CD4-positive, alpha-beta T cell (primary cell): ENCODE measurements around the gene MLC1. TPM values are rescaled to one million over a fixed set of nuclear protein-coding genes. Genes with fewer than 3 reads are reported as not detected.
A peak's percentile ranks its signal among the peaks of the same experiment; 100 is the strongest.

Experiments
- ATAC-seq: fragments of 200-7000 bp; cut with Tn5 transposase; one replicate; pipeline ENCODE4 v1.10.0; 2022; ENCODE audit warnings: mild to moderate bottlenecking; ENCODE audit not compliant: poor library complexity
- CTCF ChIA-PET: fragments of 350-600 bp; sonication (Branson Sonifier 250); formaldehyde crosslinking; loops from one replicate; lab custom pipeline; 2021; ENCODE audit warnings: antibody characterized with exemption, inconsistent platforms; lab: Charles Lee
- POLR2A ChIA-PET: fragments of 350-600 bp; sonication (Branson Sonifier 250); formaldehyde crosslinking; loops from one replicate; lab custom pipeline; 2021; ENCODE audit warnings: antibody characterized with exemption, inconsistent platforms; lab: Charles Lee
- DNase-seq, 14 experiments: peaks; one replicate each; pipeline ENCODE4 v3.0.0-alpha.2; 2013 to 2020; ENCODE audit warnings: mixed read lengths in 2 of 14
- H3K27ac ChIP-seq, 2 donors: one replicate each; pipeline versions ENCODE4 v1.5.1 to v1.7.0; 2013; ENCODE audit warnings: low read length in 2 of 2, low read depth in 1 of 2, mild to moderate bottlenecking in 1 of 2
- H3K27me3 ChIP-seq, 2 experiments: 1 replicate in 1 of 2; 2 replicates in 1 of 2; pipeline versions ENCODE4 v1.6.1 to v1.7.0; 2013; ENCODE audit warnings: low read length in 2 of 2, control low read depth in 1 of 2, mild to moderate bottlenecking in 1 of 2, moderate library complexity in 1 of 2; ENCODE audit not compliant: insufficient read depth in 2 of 2, control insufficient read depth in 1 of 2
- H3K36me3 ChIP-seq: one replicate; pipeline ENCODE4 v1.6.1; 2013; ENCODE audit warnings: low read length, control low read depth; ENCODE audit not compliant: insufficient read depth
- H3K4me1 ChIP-seq: one replicate; pipeline ENCODE4 v1.6.1; 2013; ENCODE audit warnings: low read length, control low read depth; ENCODE audit not compliant: insufficient read depth
- H3K4me3 ChIP-seq: one replicate; pipeline ENCODE4 v1.5.1; 2013; ENCODE audit warnings: mild to moderate bottlenecking, low read length, moderate library complexity
- H3K9me3 ChIP-seq, 2 experiments: 1 replicate in 1 of 2; 2 replicates in 1 of 2; pipeline versions ENCODE4 v1.6.1 to v1.7.0; 2013; ENCODE audit warnings: low read length in 2 of 2, mild to moderate bottlenecking in 2 of 2, control low read depth in 1 of 2, moderate library complexity in 1 of 2; ENCODE audit not compliant: control insufficient read depth in 1 of 2, insufficient read depth in 1 of 2
- H3K27ac Mint-ChIP-seq: one replicate; pipeline ENCODE4 v1.8.0; 2020; ENCODE audit warnings: mixed read lengths
- H3K27me3 Mint-ChIP-seq: one replicate; pipeline ENCODE4 v1.8.0; 2021; ENCODE audit warnings: mixed read lengths
- H3K36me3 Mint-ChIP-seq: one replicate; pipeline ENCODE4 v1.8.0; 2021; ENCODE audit warnings: low read depth, mixed read lengths
- H3K4me1 Mint-ChIP-seq: one replicate; pipeline ENCODE4 v1.8.0; 2021; ENCODE audit warnings: low read depth, mixed read lengths
- H3K4me3 Mint-ChIP-seq: one replicate; pipeline ENCODE4 v1.8.0; 2020; ENCODE audit warnings: mild to moderate bottlenecking, mixed read lengths
- H3K9me3 Mint-ChIP-seq: one replicate; pipeline ENCODE4 v1.8.0; 2020; ENCODE audit warnings: mixed read lengths
- CTCF ChIP-seq: fragments of 200-600 bp; IDR thresholded peaks from one replicate; pipeline ENCODE4 v1.8.0; 2022; ENCODE audit warnings: antibody characterized with exemption, mild to moderate bottlenecking
- intact Hi-C, 2 experiments: fragments of 100-400 bp; cut with DNase I in 1 of 2; cut with micrococcal nuclease in 1 of 2; formaldehyde crosslinking; loops; one replicate each; pipeline versions ENCODE4 v1.15.1 to v1.9.0; 2023 to 2025; cut with DNase I, micrococcal nuclease
- total RNA-seq, 174 experiments: library from RNA in 2 of 174; stranded (reverse) in 2 of 174; gene quantifications; one replicate each; pipeline ENCODE4 v1.2.3 and lab custom pipeline; 2021 to 2026

The MLC1 gene
- total RNA-seq, 2 experiments from 2014 or later = 0.16 TPM; not detected in 1

GRCh38 chr22:50010676-50011446 lies 74.4 kb downstream of the MLC1 start:
- Mint-ChIP-seq H3K27me3 (peaks cover 26% of the 10 kb centered on the region), H3K27ac (no peak overlapping the region), H3K4me3 (peak overlapping the region; percentile 51), H3K4me1 (peaks cover 10% of the 10 kb centered on the region), H3K36me3 (no peaks in the 10 kb centered on the region), H3K9me3 (no peaks in the 10 kb centered on the region)
- H3K27ac ChIP-seq = no peak overlapping the region
- peaks cover 0 to 11% of the 10 kb centered on the region in 2 experiments for H3K9me3 ChIP-seq
- intact Hi-C loops = no loop called here
- peak overlapping the region; percentile 10 for H3K4me3 ChIP-seq
- DNase-seq = peak in 9 of 14 experiments; percentile 32 to 92 (median 43)
- peaks cover 16 to 26% of the 10 kb centered on the region in 2 experiments for H3K27me3 ChIP-seq
- ATAC-seq = peak; percentile 75
- POLR2A ChIA-PET = no interaction called here
- peaks cover 48% of the 10 kb centered on the region for H3K4me1 ChIP-seq
- CTCF ChIA-PET = interaction anchor here (1.0 to 1.2 kb wide), 2 partner anchors 20 to 80 kb away, joined by 3 read pairs; no protein-coding TSS in a partner anchor
- no peaks in the 10 kb centered on the region for H3K36me3 ChIP-seq
- no peak for TF ChIP-seq CTCF

- intact Hi-C loops = no loop called here
- H3K36me3 ChIP-seq = no peaks in the 10 kb centered on the region
- Mint-ChIP-seq H3K27me3 (peaks cover 26% of the 10 kb centered on the region), H3K9me3 (no peaks in the 10 kb centered on the region), H3K27ac (no peak overlapping the region), H3K4me1 (peaks cover 10% of the 10 kb centered on the region), H3K36me3 (no peaks in the 10 kb centered on the region), H3K4me3 (no peak overlapping the region)
- ATAC-seq = no peak
- no peak for TF ChIP-seq CTCF
- peak in 1 of 14 experiments; percentile 30 for DNase-seq
- peaks cover 42% of the 10 kb centered on the region for H3K4me1 ChIP-seq
- H3K9me3 ChIP-seq = peaks cover 0 to 11% of the 10 kb centered on the region in 2 experiments
- peaks cover 16 to 26% of the 10 kb centered on the region in 2 experiments for H3K27me3 ChIP-seq
- CTCF ChIA-PET = interaction anchor here (1.0 to 1.2 kb wide), 2 partner anchors 20 to 79 kb away, joined by 3 read pairs; no protein-coding TSS in a partner anchor
- no peak overlapping the region for H3K27ac ChIP-seq
- peak overlapping the region; percentile 10 for H3K4me3 ChIP-seq
- POLR2A ChIA-PET = no interaction called here
These were observed 75.2 kb downstream of the MLC1 start for GRCh38 chr22:50009765-50010675.

Other genes starting within 250 kb of the MLC1 start
- 10 to 100 TPM; 14.8 to 15.0 TPM for gene ZBED4, start 231.6 kb downstream of the MLC1 start, total RNA-seq
- gene ALG12, start 167.0 kb downstream of the MLC1 start, total RNA-seq = 10 to 100 TPM; 13.5 to 14.6 TPM
- 10 to 100 TPM; 21.2 to 23.3 TPM for gene CRELD2, start 166.8 kb downstream of the MLC1 start, total RNA-seq
- 100 to 1,000 TPM; 224 to 230 TPM for gene PIM3, start 124.7 kb downstream of the MLC1 start, total RNA-seq
- not detected for gene IL17REL, start 72.7 kb downstream of the MLC1 start, total RNA-seq
- not detected for gene TTLL8, start 27.1 kb downstream of the MLC1 start, total RNA-seq
- gene MOV10L1, start 4.6 kb upstream of the MLC1 start, total RNA-seq = not detected
- under 1 TPM; 0.11 to 0.16 TPM for gene PANX2, start 85.3 kb upstream of the MLC1 start, total RNA-seq
- 100 to 1,000 TPM; 184 to 193 TPM for gene TRABD, start 100.5 kb upstream of the MLC1 start, total RNA-seq
- gene SELENOO, start 115.6 kb upstream of the MLC1 start, total RNA-seq = 10 to 100 TPM; 26.0 to 26.1 TPM
- gene TUBGCP6, start 159.6 kb upstream of the MLC1 start, total RNA-seq = 100 to 1,000 TPM; 124 to 126 TPM
- 10 to 100 TPM; 87.3 to 88.7 TPM for gene HDAC10, start 165.8 kb upstream of the MLC1 start, total RNA-seq
- gene MAPK12, start 176.3 kb upstream of the MLC1 start, total RNA-seq = 1 to 10 TPM; 1.2 to 1.3 TPM
- gene MAPK11, start 185.0 kb upstream of the MLC1 start, total RNA-seq = 1 to 10 TPM; 4.2 to 4.9 TPM
- gene PLXNB2, start 222.2 kb upstream of the MLC1 start, total RNA-seq = 1 to 10 TPM; 2.8 to 3.9 TPM
- 1 to 10 TPM; 1.8 to 1.9 TPM for gene DENND6B, start 241.6 kb upstream of the MLC1 start, total RNA-seq